Epidermal melanocyte (primary cell): ENCODE measurements around the gene CCDC34.

Experiments used
- DNase-seq: peaks from one replicate; pipeline ENCODE4 v3.0.0; 2011; ENCODE audit warnings: low spot score; ENCODE audit not compliant: insufficient read length

Gene CCDC34

DNA sequence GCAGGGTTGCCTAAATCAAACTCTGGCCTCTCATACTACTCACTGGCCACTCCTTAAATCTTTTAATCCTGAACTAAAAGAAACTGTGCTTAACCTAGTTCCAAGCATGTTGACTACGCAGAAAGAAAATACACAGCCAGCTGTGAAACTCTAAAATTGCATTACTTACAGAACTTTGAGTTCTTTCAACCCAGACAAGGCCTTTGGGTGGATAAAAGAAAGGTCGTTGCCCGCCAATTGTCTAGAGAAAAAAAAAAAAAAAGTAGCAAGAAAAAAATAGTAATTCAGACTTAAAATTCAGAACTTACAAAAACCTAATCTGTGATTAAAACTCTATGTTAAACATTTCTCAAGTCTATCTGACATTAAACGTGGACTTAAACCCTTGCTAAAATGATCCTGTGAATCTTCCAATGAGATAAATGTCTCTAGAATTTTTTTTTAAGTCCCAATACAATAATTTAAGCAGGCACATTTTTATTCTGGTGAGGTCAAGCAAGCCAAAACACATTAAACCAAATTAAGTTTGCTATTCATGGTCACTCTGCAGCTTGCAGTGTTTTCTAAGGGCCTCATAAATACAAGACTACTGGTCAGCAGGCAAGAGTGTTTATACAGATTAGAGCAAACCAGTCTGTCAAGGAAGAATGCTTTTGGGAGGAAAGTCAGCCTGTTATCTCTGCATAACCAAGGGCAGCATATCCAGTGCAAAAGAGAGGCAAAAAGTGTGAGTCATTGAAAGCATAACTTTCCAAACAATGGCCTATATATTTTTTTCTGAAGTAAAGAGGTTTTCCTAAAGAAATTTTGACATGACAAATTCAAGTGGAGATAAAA lies 29.5 kb upstream of the CCDC34 start:
- no peak for DNase-seq

DNA sequence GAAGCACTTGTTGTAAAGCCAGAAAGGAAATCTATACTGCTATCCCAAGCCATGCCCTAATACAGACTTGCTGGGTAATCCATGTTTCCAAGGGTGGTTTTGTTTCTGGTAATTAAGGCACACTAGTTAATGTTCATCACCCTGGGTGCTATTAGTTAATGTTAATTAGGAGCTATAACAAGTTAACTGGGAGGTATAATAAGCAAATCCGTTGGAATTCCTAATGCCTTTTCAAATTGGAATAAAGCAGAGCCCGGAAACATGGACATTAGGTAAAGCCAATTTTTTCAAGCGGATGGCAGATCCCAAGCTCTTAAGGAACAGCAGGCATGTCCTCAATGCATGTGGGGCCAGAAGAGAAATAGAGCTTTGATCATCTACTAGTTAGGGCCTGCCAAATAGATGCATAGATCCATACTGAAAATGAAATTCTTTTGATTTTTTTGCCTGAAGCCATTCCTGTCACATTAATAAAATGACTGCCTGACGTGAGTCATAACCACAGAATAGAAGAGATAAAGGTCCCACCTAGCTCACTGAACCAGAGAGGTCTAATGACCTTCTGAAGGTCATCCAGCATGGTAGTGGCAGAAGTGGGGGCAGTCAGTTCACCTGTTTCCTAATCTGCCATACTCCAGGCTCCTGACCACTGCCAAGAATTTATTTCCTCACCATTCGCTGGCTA lies 28.5 kb upstream of the CCDC34 start:
- DNase-seq: no peak

DNA sequence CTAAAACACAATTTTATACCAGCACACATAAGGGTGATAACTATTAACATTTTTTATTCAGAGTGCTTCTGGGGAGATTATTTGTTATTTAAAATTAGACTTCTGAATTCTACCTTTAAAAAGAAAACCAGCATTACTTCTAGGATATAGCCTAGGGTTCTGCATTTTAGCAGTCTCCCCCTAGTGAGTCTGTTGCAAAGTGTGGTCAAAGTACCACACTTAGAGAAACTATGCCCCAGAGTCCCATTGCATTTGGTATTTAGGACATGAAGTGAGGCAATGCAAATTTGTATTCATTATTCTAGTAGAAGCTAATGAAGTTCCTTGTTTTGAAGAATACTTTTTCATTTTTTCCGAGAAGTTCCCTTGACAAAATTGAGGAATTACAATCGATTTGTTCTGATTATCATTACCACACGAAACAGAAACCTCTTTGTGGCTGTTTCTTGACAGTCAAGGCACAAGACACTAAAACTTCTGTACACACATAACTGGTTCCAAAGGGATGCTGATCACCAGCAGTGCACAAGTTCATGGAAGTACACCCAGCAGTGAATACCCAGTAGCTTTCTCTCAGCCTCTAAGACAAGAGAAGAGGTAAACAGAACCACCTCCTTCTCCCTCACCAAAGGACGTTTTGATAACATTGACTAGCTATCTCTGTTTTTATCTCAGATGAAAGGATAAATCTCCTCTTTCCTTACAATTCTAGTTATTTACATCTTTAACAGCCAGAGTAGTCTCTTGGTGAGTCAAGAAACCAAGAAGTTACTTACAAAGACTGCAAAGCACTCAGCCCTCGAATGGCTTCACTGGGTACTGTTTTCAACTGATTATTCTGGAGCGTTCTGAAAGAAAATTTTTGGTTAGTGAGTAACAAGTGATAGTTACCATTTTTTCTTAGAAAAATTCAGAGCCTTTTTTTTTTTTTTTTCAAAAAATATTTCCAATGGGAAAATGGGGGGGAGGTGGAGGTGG lies 27.6 kb upstream of the CCDC34 start:
- DNase-seq: no peak

DNA sequence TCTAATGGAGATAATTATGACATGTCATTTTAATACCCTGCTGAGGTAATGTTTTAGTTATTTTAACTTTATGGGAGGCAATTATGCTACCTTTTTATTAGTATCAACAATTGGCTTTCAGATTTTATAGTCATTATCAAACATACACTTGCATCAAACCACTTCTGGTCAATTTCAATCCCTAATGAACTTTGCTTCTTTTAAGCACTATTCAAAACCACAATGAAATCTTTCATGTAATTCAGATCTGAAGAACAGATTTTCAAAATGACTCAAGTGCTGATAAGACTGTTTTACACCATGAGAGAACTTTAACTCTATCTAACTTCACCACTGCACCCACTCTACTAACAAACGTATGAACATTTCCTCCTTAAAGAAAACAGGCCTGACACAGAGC lies 25.9 kb upstream of the CCDC34 start:
- DNase-seq: no peak

DNA sequence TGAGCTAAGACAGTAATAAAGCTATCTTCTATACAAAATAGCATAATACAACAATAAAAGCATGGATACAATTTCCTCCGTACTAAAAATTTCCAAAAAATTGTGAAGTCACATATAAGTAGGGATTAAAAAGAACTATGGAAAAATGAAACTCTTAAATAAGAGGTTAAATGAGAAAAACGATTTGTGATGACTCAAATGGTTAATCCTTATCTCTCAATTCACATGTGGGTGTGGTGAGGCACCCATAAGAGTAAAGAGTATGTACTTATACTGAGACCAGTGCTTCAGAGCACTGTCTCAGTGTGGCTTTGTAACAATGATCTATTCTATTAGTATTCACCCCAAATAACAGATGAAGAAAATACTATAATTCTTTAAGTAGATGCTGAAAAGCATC lies 25.0 kb upstream of the CCDC34 start:
- DNase-seq: no peak

DNA sequence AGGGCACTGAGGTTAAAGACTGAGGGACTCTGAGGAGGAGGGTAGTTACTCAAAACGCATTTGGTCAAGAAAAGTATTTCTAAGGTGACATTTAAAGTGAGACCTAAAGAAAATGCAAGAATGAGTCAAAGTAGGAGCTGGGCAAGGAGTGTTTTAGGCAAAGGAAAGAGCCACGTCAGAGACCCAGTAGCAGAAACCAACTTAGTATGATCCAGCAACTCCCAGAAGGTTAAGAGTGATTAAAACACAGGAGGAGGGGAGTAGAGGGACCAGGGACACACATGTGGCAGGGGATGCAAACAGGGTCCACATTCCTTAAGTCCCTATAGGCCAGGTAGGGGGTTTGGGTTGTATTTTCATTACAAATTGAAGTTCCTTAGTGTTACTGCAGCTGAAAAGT lies 24.3 kb upstream of the CCDC34 start:
- DNase-seq: no peak

DNA sequence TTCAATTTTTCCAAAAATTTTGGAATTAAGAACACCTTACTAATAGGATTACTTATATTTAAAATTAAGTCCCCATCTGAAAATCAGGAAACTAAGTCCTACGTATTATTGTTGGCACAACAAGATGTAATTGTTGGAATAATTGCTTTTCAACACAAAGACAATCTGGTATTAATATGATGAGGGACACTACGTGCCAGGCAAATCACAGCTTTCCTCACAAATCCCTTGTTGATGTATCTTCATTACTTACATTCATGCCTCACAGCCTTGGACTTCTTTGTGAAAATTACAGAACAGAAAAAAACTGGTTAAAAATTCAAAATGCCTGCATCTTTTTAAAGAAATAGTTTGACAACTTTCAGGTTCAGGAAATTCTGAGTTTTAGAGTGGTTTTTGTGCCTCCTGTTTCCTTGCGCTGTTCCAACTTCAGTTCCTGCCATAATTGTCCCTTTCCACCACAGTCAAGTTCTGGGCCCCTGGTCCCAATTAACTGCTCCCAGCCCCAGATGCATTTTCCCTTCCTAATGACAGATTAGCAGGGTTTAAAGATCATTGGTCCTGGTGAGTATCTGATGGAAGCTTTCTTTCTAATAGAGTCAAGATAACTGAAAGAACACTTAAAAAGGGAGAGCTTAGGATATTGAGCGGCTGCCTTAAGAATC lies 23.3 kb upstream of the CCDC34 start:
- no peak for DNase-seq

DNA sequence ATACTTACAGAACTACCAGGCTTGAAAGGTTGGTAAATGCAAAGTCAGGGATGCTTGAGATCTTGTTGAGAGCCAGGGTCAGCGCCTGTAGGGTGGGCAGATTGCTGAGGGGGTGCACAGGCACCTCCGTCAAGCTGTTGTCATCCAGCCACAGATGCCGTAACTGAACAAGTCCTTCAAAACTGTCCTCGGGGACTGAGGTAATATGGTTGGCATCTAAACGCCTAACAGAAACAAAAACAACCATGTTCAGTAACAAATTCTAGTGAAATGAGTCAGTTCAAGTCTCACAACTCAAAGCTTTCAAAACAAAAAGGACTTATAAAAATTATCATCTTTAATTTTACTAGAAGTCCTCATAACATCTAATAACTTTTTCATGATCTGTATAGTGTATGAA lies 22.2 kb upstream of the CCDC34 start:
- no peak for DNase-seq

DNA sequence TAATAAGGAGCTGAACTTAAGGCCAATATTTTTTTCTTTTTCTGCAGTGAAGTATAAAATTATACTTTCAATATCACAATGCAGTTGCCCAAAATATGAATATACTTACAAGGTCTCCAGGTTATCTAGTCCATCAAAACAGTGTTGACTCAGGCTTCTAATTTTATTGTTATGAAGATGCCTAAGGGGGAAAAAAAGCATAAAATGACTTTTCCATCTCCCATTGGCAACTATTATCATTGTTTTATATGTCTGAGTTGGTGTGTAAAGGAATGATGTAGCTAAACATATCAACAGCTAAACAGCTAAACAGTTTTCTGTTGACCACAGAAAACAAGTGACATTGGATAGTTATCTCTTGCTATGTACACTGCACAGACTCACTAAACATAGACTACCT lies 21.2 kb upstream of the CCDC34 start:
- DNase-seq: no peak

DNA sequence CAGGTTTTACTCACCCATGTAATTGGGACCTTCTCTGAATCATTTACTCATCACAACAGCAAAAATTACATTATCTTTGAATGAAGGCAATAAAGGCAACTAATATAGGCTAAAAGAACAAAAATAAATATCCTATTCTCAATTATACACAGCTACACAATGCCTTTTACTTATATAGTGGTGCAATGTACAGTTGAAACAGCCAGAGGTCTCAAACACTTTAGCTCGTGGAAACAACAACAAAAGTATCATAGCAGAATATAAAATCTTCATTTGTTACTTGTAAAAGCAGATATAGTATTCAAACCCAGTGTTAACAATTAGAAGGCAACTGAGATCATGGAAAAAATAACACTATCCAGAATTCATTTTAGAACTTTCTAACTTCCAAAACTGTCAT lies 20.6 kb upstream of the CCDC34 start:
- no peak for DNase-seq

DNA sequence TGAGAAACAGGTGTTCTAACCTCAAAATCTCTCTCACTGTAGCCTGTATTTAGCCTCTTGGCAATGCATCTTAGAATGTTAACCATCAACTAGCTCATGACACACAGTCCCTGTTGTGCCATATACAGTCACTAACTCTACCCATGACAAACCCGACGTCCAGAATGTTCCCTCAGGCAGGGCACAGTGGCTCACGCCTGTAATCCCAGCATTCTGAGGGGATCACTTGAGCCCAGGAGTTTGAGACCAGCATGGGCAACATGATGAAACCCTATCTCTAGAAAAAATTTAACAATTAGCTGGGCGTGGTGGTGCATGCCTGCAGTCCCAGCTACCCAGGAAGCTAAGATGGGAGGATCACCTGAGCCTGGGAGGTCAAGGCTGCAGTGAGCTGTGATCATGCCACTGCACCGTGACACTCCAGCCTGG lies 18.2 kb upstream of the CCDC34 start:
- DNase-seq: no peak

DNA sequence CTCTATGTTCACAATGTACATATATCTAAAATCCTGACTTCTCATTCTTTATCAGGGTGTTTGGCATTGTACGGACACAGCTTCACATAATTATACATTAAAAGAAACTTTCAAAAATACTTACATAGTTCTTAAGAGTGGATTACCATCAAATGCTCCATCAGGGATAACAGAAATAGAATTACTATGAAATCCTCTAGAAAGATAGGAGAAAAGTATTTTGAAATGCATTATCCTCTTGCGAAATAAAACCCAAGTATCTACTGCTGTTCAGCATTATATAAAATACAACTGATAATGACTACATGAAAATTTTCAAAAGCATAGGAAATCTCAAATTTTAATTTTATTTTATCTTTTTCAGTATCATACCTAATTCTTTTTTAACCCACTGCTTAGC lies 17.8 kb upstream of the CCDC34 start:
- DNase-seq: no peak

DNA sequence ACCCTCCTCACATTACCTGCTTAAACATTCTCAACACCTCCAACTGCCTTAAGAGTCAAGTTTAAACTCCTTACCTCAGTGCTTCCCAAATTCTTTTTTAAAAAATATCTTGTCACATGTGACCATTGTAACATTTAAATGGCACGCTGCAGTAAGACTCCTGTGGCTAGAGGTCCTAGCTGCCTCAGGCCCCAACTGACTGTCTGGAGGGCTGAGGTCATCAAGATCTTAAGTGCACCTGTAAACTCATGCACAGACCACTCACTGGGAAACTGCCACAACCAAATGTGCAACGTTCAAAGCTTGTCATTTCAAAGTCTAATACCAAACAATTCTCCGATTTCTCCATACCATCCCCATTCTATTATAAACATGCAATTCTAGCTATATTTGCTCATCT lies 16.4 kb upstream of the CCDC34 start:
- no peak for DNase-seq

DNA sequence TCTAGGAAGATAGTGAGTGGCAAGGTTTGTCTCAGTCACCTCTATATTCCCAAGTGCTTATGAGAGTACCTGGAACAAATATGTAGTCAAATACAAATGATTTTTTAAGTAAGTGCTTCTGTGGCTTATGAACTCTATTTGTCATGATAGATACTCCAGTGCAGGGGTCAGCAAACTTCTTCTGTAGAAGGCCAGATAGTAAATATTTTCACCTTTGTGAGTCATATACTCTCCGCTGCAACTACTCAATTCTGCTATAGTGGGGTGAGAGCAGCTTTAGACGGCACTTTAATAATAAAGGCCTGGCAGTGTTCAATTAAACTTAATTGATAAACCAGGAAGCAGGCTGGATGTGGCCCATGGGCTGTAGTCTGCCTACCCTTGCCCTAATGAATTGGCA lies 12.4 kb upstream of the CCDC34 start:
- DNase-seq: no peak

DNA sequence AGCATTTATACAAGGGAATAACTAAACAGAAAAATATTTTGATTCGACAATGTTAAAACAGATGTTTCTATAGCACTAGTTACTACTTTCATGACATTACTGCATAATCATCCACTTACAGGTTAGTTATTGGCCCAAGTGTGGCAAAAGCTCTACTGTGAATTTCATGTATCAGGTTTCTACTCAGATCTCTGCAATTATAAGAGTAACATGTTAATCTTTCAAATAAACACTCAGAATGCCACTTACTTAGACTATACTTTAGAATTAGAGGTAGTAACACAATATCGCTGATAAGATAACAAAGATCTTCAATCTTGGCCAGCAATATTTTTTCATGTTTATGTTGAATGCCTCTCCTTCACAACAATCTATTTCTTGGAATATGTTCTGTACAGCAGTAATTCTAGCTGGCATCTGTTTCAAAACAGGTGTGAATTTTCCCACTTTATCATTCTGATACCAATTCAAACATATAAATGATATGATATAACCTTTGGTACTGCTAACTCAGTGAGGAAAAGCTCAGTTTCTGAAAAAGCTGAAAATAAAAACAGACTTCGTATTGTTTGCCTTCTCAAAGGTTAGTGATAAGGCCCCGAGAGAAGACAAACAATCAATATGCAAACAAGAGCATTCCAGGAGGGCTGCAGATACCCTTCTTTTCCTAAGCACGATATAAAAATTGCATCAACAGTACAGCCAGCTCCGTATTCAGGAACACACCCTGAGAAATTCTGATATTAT lies 11.0 kb upstream of the CCDC34 start:
- DNase-seq: no peak

DNA sequence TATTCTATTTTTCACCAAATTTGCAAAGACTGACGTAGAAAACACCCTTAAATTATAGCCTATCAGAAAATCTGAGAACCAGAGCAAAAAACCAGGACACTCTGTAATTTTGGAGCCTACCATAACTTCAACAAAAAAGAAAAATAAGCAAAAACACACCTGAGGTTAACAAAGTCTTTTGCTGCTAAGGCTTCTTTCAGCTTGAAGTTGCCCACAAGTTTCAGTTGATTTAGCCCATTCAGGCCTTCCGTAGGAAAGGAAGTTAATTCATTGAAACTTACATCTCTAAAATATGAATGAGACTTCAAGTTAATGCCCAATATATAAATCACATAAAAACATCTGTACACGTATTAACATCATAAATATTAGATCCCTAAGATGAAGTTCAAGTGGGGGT lies 10.4 kb upstream of the CCDC34 start:
- no peak for DNase-seq

DNA sequence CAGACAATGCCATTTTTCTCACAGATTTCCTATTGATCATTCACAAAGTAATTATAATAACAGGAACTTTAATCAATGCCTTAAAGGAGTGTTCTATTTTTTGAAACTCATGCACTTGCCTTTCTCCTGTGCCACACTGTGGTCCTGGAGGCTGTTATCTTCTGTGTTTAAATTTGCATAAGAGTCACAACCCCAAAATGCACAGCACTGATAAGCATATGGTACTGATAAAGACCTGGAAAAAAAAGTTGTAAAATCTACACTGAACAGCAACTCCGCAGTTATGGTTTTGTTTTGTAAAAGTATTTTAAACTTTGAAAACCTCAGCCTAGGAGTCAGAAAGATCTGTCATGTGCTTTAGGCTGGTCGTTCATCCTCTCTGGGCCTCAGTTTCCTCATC lies 9.1 kb upstream of the CCDC34 start:
- DNase-seq: no peak

DNA sequence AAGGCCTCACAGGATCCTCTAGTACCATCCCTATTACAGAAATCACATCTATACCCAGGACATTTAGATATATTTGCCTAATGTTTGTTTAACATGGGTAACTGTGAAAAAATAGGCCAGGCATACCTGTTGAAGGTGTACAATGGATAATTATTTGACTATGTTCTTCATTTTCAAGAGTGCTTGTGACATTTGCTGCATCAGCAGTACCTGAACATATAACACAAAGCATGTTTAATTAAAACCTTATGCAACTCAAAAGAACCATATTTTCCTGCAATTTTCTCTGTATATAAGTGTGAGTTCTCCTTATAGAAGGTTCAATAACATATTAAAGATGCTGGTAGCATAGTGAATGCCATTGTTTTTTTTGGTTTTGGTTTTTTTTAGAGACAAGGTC lies 8.5 kb upstream of the CCDC34 start:
- DNase-seq: no peak

DNA sequence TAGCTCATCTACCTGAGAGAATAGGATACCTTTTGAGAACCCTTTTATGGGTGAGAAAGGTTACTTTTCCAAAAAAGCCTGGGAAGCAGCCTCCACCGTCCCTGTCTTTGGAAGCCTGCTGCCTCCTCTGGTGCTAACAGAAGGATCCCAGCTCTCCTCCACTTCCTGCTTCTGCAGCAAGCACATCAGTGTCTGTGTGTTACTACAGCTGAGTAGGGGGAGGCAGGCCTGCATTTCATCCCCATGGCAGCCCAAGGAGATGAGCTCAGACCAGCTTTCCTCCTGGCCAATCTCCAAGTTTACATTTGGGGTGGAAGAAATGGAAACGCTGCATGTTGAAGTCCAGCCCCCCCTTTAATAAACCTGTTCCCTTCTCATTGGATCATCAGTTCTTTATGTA lies 7.4 kb upstream of the CCDC34 start:
- no peak for DNase-seq

DNA sequence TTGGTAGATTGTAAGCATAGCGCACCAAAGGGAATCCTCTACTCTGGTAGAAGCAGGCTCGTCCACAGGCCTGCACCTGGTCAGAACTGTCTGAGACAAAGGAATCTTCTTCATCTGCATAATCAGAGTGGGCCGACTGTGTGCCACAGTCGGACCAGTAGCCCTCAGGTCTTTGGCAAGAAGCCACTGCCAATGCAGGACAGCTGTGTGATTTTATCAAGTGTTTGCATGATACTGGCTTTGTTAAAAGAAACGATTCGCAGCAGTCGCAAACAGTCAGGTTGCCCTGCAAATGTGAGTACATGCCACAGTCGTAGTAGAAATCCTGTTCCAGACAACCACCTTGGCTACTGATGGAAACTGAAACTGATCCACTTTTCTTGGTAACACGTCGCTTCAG lies 4.9 kb upstream of the CCDC34 start:
- DNase-seq: no peak
